ENCODE measurements around the gene LAMA3. TPM values are rescaled to one million over a fixed set of nuclear protein-coding genes. Genes with fewer than 3 reads are reported as not detected.

The LAMA3 gene
- polyA plus RNA-seq, 4 donors: 1.8 to 2.2 (median 2.1) TPM

- no peak for DNase-seq (ENCODE audit: low read depth in 4 of 4, low spot score in 3 of 4)
These were observed 262.0 kb downstream of the LAMA3 start for GRCh38 chr18:23951206-23951605.

GRCh38 chr18:23953984-23954383, 264.7 kb downstream of the LAMA3 start:
- no peak for DNase-seq (ENCODE audit: low read depth in 4 of 4, low spot score in 3 of 4)

GRCh38 chr18:23956483-23956882, 267.2 kb downstream of the LAMA3 start:
- DNase-seq (ENCODE audit: low read depth in 4 of 4, low spot score in 3 of 4): no peak

GRCh38 chr18:23958036-23958435, 268.8 kb downstream of the LAMA3 start:
- no peak for DNase-seq (ENCODE audit: low read depth in 4 of 4, low spot score in 3 of 4)

- DNase-seq (ENCODE audit: low read depth in 4 of 4, low spot score in 3 of 4): no peak
These were observed 274.4 kb downstream of the LAMA3 start for GRCh38 chr18:23963443-23964165.

- no peak for DNase-seq (ENCODE audit: low read depth in 4 of 4, low spot score in 3 of 4)
These were observed 275.3 kb downstream of the LAMA3 start for GRCh38 chr18:23964282-23965238.

GRCh38 chr18:23966909-23967308, 277.7 kb downstream of the LAMA3 start:
- no peak for DNase-seq (ENCODE audit: low read depth in 4 of 4, low spot score in 3 of 4)

GRCh38 chr18:23967321-23968089, 278.3 kb downstream of the LAMA3 start:
- DNase-seq (ENCODE audit: low read depth in 4 of 4, low spot score in 3 of 4): no peak

- no peak for DNase-seq (ENCODE audit: low read depth in 4 of 4, low spot score in 3 of 4)
These were observed 279.7 kb downstream of the LAMA3 start for GRCh38 chr18:23968638-23969604.

- DNase-seq (ENCODE audit: low read depth in 4 of 4, low spot score in 3 of 4): no peak
These were observed 280.4 kb downstream of the LAMA3 start for GRCh38 chr18:23969664-23970063.

- DNase-seq (ENCODE audit: low read depth in 4 of 4, low spot score in 3 of 4): no peak
These were observed 281.2 kb downstream of the LAMA3 start for GRCh38 chr18:23970161-23971096.

- DNase-seq (ENCODE audit: low read depth in 4 of 4, low spot score in 3 of 4): no peak
These were observed 281.8 kb downstream of the LAMA3 start for GRCh38 chr18:23971097-23971440.

GRCh38 chr18:23971666-23972230, 282.5 kb downstream of the LAMA3 start:
- no peak for DNase-seq (ENCODE audit: low read depth in 4 of 4, low spot score in 3 of 4)

- no peak for DNase-seq (ENCODE audit: low read depth in 4 of 4, low spot score in 3 of 4)
These were observed 283.2 kb downstream of the LAMA3 start for GRCh38 chr18:23972453-23972852.

- no peak for DNase-seq (ENCODE audit: low read depth in 4 of 4, low spot score in 3 of 4)
These were observed 287.9 kb downstream of the LAMA3 start for GRCh38 chr18:23977103-23977502.

GRCh38 chr18:23977719-23978483, 288.6 kb downstream of the LAMA3 start:
- DNase-seq (ENCODE audit: low read depth in 4 of 4, low spot score in 3 of 4): no peak

GRCh38 chr18:23981369-23981980, 292.2 kb downstream of the LAMA3 start:
- no peak for DNase-seq (ENCODE audit: low read depth in 4 of 4, low spot score in 3 of 4)

Data from right renal pelvis (tissue), 4 donors.